Measurements from ENCODE around the gene HTRA2. TPM values are rescaled to one million over a fixed set of nuclear protein-coding genes. Genes with fewer than 3 reads are reported as not detected.

Gene HTRA2
- total and polyA plus RNA-seq, 9 of the 15 experiments (the other 6 are each of a cell fraction or from before 2014, with no cell fraction given) = 54.2 to 71.2 (median 65.8) TPM

DNA sequence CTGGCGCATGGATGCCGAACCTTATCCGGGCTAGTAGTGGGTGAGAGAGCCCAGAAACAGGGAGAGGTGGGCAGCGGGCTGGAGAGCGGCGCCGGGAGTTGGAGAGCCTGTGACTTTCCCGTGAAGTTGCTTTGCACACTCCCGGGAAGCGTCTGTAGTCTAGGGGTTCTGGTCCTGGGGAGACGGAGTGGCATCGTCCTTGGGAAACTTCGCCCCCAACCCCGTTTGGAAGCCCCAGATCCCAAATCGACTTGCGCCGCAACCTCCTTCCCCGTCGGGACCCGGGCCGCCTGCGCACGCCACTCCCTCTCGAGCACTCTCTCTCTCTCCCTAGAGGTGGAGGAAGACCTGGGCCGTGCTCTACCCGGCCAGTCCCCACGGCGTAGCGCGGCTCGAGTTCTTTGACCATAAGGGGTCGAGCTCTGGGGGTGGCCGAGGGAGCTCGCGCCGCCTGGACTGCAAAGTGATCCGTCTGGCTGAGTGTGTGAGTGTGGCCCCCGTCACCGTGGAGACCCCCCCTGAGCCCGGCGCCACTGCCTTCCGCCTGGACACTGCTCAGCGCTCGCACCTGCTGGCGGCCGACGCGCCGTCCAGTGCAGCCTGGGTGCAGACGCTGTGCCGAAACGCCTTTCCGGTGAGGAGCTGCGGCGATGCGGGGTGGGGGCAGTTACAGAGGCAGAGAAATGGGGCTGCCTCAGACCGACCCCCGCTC, 25.2 kb downstream of the HTRA2 start (continued):
- TF ChIP-seq, protein P1, sequence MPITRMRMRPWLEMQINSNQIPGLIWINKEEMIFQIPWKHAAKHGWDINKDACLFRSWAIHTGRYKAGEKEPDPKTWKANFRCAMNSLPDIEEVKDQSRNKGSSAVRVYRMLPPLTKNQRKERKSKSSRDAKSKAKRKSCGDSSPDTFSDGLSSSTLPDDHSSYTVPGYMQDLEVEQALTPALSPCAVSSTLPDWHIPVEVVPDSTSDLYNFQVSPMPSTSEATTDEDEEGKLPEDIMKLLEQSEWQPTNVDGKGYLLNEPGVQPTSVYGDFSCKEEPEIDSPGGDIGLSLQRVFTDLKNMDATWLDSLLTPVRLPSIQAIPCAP (CRISPR knock-in tag; IDR thresholded peaks at IDR 0.05; ENCODE audit: borderline replicate concordance) = 0 out of 2 replicates have a peak, but pooled peaks have one; percentile 42
- TF ChIP-seq ZNF551 (CRISPR knock-in tag; IDR thresholded peaks at IDR 0.05) (no peak), ZFP30 (CRISPR knock-in tag; IDR thresholded peaks at IDR 0.05; ENCODE audit: borderline replicate concordance) (no peak), SIN3B (IDR thresholded peaks at IDR 0.05; ENCODE audit: low read depth) (peak; percentile 21; the same call in 1 of the 2 replicates), ZNF785 (CRISPR knock-in tag; IDR thresholded peaks at IDR 0.05) (no peak), NR3C1 (CRISPR knock-in tag; IDR thresholded peaks at IDR 0.05) (0 out of 2 replicates have a peak, but pooled peaks have one; percentile 50), ZBTB17 (CRISPR knock-in tag; IDR thresholded peaks at IDR 0.05) (no peak), ARID2 (IDR thresholded peaks at IDR 0.05) (no peak), BHLHE40 (IDR thresholded peaks at IDR 0.05; ENCODE audit: low read length) (0 out of 2 replicates have a peak, but pooled peaks have one; percentile 13), HNRNPK (IDR thresholded peaks at IDR 0.05; ENCODE audit: low read depth, low read length, poor library complexity, severe bottlenecking) (no peak), ZNF165 (CRISPR knock-in tag; IDR thresholded peaks at IDR 0.05; ENCODE audit: borderline replicate concordance) (no peak), PHF8 (IDR thresholded peaks at IDR 0.05; ENCODE audit: borderline replicate concordance, low read length) (peak; percentile 68; the same call in 1 of the 2 replicates), L3MBTL2 (IDR thresholded peaks at IDR 0.05) (peak; percentile 73)
- TF ChIP-seq, protein P2, sequence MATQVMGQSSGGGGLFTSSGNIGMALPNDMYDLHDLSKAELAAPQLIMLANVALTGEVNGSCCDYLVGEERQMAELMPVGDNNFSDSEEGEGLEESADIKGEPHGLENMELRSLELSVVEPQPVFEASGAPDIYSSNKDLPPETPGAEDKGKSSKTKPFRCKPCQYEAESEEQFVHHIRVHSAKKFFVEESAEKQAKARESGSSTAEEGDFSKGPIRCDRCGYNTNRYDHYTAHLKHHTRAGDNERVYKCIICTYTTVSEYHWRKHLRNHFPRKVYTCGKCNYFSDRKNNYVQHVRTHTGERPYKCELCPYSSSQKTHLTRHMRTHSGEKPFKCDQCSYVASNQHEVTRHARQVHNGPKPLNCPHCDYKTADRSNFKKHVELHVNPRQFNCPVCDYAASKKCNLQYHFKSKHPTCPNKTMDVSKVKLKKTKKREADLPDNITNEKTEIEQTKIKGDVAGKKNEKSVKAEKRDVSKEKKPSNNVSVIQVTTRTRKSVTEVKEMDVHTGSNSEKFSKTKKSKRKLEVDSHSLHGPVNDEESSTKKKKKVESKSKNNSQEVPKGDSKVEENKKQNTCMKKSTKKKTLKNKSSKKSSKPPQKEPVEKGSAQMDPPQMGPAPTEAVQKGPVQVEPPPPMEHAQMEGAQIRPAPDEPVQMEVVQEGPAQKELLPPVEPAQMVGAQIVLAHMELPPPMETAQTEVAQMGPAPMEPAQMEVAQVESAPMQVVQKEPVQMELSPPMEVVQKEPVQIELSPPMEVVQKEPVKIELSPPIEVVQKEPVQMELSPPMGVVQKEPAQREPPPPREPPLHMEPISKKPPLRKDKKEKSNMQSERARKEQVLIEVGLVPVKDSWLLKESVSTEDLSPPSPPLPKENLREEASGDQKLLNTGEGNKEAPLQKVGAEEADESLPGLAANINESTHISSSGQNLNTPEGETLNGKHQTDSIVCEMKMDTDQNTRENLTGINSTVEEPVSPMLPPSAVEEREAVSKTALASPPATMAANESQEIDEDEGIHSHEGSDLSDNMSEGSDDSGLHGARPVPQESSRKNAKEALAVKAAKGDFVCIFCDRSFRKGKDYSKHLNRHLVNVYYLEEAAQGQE (IDR thresholded peaks at IDR 0.05; ENCODE audit: borderline replicate concordance) = 0 out of 2 replicates have a peak, but pooled peaks have one; percentile 15
- TF ChIP-seq, protein P2 (CRISPR knock-in tag; IDR thresholded peaks at IDR 0.05; ENCODE audit: low read depth) = no peak
- TF ChIP-seq, protein P3, sequence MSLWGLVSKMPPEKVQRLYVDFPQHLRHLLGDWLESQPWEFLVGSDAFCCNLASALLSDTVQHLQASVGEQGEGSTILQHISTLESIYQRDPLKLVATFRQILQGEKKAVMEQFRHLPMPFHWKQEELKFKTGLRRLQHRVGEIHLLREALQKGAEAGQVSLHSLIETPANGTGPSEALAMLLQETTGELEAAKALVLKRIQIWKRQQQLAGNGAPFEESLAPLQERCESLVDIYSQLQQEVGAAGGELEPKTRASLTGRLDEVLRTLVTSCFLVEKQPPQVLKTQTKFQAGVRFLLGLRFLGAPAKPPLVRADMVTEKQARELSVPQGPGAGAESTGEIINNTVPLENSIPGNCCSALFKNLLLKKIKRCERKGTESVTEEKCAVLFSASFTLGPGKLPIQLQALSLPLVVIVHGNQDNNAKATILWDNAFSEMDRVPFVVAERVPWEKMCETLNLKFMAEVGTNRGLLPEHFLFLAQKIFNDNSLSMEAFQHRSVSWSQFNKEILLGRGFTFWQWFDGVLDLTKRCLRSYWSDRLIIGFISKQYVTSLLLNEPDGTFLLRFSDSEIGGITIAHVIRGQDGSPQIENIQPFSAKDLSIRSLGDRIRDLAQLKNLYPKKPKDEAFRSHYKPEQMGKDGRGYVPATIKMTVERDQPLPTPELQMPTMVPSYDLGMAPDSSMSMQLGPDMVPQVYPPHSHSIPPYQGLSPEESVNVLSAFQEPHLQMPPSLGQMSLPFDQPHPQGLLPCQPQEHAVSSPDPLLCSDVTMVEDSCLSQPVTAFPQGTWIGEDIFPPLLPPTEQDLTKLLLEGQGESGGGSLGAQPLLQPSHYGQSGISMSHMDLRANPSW (CRISPR knock-in tag; IDR thresholded peaks at IDR 0.05) = 0 out of 2 replicates have a peak, but pooled peaks have one; percentile 72

All from K562 (cell line).